Motor neuron (in vitro differentiated cells): ENCODE data around the gene HAL. TPM values are rescaled to one million over a fixed set of nuclear protein-coding genes. Genes with fewer than 3 reads are reported as not detected.
"Not testable (repeated sequence)": the region's sequence is repeated elsewhere in the genome, so short reads cannot be mapped to it uniquely, and the experiment has no call there.

Experiments
- ATAC-seq, 8 experiments: fragments of 200-7000 bp; cut with Tn5 transposase; replicated peaks in 6 of 8; 2 replicates each; pipeline ENCODE4 v1.8.0; 2021; ENCODE audit warnings: mild to moderate bottlenecking in 8 of 8, moderate library complexity in 8 of 8
- H3K27ac ChIP-seq, 2 donors: fragments of 250-450 bp; sonication (Bioruptor Pico); 2 replicates each; pipeline ENCODE4 v1.9.0; 2021; ENCODE audit warnings: antibody characterized with exemption in 2 of 2, mild to moderate bottlenecking in 2 of 2, moderate library complexity in 1 of 2
- H3K4me1 ChIP-seq, 2 donors: fragments of 250-450 bp; sonication (Bioruptor Pico); replicated peaks in 1 of 2; 2 replicates each; pipeline ENCODE4 v1.6.1; 2021; ENCODE audit warnings: antibody characterized with exemption in 2 of 2, mild to moderate bottlenecking in 2 of 2, moderate library complexity in 1 of 2
- H3K4me3 ChIP-seq, 5 donors: fragments of 250-450 bp; sonication (Bioruptor Pico); 2 replicates each; pipeline ENCODE4 v1.9.0; 2021; ENCODE audit warnings: antibody characterized with exemption in 5 of 5, mild to moderate bottlenecking in 5 of 5, moderate library complexity in 4 of 5
- WGBS, 10 experiments: fragments of 450-650 bp; shearing (Covaris generic); methylation state at CpG; one replicate each; pipeline ENCODE4 v1.0.0; 2022; 5-methylcytosine and 5-hydroxymethylcytosine counted together
- in situ Hi-C, 9 experiments: fragments of 400-800 bp; cut with MboI; loops; one replicate each; pipeline ENCODE4 v1.15.0; 2021; ENCODE audit warnings: low sequenced_read_pairs in 9 of 9, low pct_unique_long_range_greater_than_20kb in 2 of 9; ENCODE audit not compliant: unreplicated experiment in 9 of 9
- total RNA-seq, 8 experiments: library from RNA; unstranded; fragments of 300-600 nt; gene quantifications; 2 replicates each; pipeline versions ENCODE4 v1.2.3 to v1.2.4, GENCODE V29; 2022

HAL gene
- total RNA-seq, 8 experiments from 2014 or later: under 0.01 to 32.4 (median 0.58) TPM

- Histone ChIP-seq H3K27ac (no peak overlapping the region), H3K4me1 (no peaks in the 10 kb centered on the region), H3K4me3 (no peak overlapping the region)
- WGBS, 10 experiments: 17 to 100% (median 46%) methylated on average over 1 of the region's 1 CpG; no CpG with 5 or more reads in 6 of the 10 experiments
- ATAC-seq: no peak
- in situ Hi-C loops: loop anchor here in 2 of 9 experiments (25.0 kb wide), 2 partner anchors 370 to 395 kb away; no protein-coding TSS in a partner anchor
Observed at GRCh38 chr12:95982602-95983001, 13.5 kb downstream of the HAL start.

- Histone ChIP-seq H3K27ac (no peak overlapping the region), H3K4me1 (no peaks in the 10 kb centered on the region), H3K4me3 (no peak overlapping the region)
- ATAC-seq: no peak
- WGBS, 10 experiments: 64 to 100% (median 86%) methylated on average over 2 to 5 of the region's 5 CpGs; no CpG with 5 or more reads in 5 of the 10 experiments
- in situ Hi-C loops: loop anchor here in 2 of 9 experiments (25.0 kb wide), 2 partner anchors 368 to 393 kb away; no protein-coding TSS in a partner anchor
Observed at GRCh38 chr12:95980437-95980836, 15.7 kb downstream of the HAL start.

GRCh38 chr12:95978774-95979173, 17.4 kb downstream of the HAL start:
- H3K27ac ChIP-seq: no peak overlapping the region
- in situ Hi-C loops: loop anchor here in 2 of 9 experiments (25.0 kb wide), 2 partner anchors 366 to 391 kb away; no protein-coding TSS in a partner anchor
- H3K4me1 ChIP-seq: no peaks in the 10 kb centered on the region
- H3K4me3 ChIP-seq: no peak overlapping the region
- no peak for ATAC-seq
- 50 to 100% (median 90%) methylated on average over 1 to 3 of the region's 3 CpGs; no CpG with 5 or more reads in 3 of the 10 experiments for WGBS, 10 experiments

GRCh38 chr12:95978351-95978750, 17.8 kb downstream of the HAL start:
- ATAC-seq: no peak
- in situ Hi-C loops: loop anchor here in 2 of 9 experiments (25.0 kb wide), 2 partner anchors 366 to 391 kb away; no protein-coding TSS in a partner anchor
- peaks cover 1 to 3% of the 10 kb centered on the region in 2 donors for H3K4me1 ChIP-seq
- WGBS, 10 experiments: 49 to 100% (median 81%) methylated on average over 2 to 5 of the region's 5 CpGs; no CpG with 5 or more reads in 1 of the 10 experiments
- no peak overlapping the region for H3K27ac ChIP-seq
- H3K4me3 ChIP-seq: no peak overlapping the region

GRCh38 chr12:95977764-95978305, 18.3 kb downstream of the HAL start:
- ATAC-seq: no peak
- Histone ChIP-seq H3K27ac (no peak overlapping the region), H3K4me1 (peaks cover 6 to 8% of the 10 kb centered on the region in 2 donors), H3K4me3 (no peak overlapping the region)
- 54 to 100% (median 84%) methylated on average over 1 to 8 of the region's 11 CpGs; no CpG with 5 or more reads in 2 of the 10 experiments for WGBS, 10 experiments
- in situ Hi-C loops: loop anchor here in 2 of 9 experiments (25.0 kb wide), 2 partner anchors 366 to 391 kb away; no protein-coding TSS in a partner anchor

GRCh38 chr12:95976416-95976832, 19.7 kb downstream of the HAL start:
- no peak overlapping the region for H3K4me3 ChIP-seq
- WGBS, 10 experiments: 73 to 100% (median 90%) methylated on average over 1 to 8 of the region's 8 CpGs; no CpG with 5 or more reads in 2 of the 10 experiments
- H3K27ac ChIP-seq: no peak overlapping the region
- ATAC-seq: peak in 3 of 8 experiments; percentile 37 to 81 (median 54)
- H3K4me1 ChIP-seq: peaks cover 10 to 11% of the 10 kb centered on the region in 2 donors
- in situ Hi-C loops: loop anchor here in 2 of 9 experiments (25.0 kb wide), 2 partner anchors 364 to 389 kb away; no protein-coding TSS in a partner anchor

GRCh38 chr12:95975491-95975890, 20.7 kb downstream of the HAL start:
- no peak for ATAC-seq
- no peak overlapping the region for H3K27ac ChIP-seq
- 53 to 100% (median 92%) methylated on average over 1 to 4 of the region's 4 CpGs for WGBS, 10 experiments
- no peak overlapping the region for H3K4me3 ChIP-seq
- H3K4me1 ChIP-seq: peaks cover 10 to 11% of the 10 kb centered on the region in 2 donors
- in situ Hi-C loops: loop anchor here in 2 of 9 experiments (25.0 kb wide), 2 partner anchors 363 to 388 kb away; no protein-coding TSS in a partner anchor

GRCh38 chr12:95974358-95974757, 21.8 kb downstream of the HAL start:
- in situ Hi-C loops: no loop called here
- H3K27ac ChIP-seq: no peak overlapping the region
- WGBS, 10 experiments: 84 to 100% (median 92%) methylated on average over 1 to 2 of the region's 2 CpGs; no CpG with 5 or more reads in 1 of the 10 experiments
- H3K4me3 ChIP-seq: no peak overlapping the region
- ATAC-seq: no peak
- peaks cover 10 to 11% of the 10 kb centered on the region in 2 donors for H3K4me1 ChIP-seq

- in situ Hi-C loops: no loop called here
- ATAC-seq: peak in 3 of 8 experiments; percentile 31 to 56 (median 52)
- WGBS, 10 experiments: 0 to 100% (median 39%) methylated on average over 1 to 3 of the region's 4 CpGs; no CpG with 5 or more reads in 3 of the 10 experiments
Observed at GRCh38 chr12:95972832-95973456, 23.2 kb downstream of the HAL start.

GRCh38 chr12:95970905-95971304, 25.2 kb downstream of the HAL start:
- no peak overlapping the region for H3K27ac ChIP-seq
- peak in 5 of 8 experiments; percentile 33 to 100 (median 91) for ATAC-seq
- in situ Hi-C loops: no loop called here
- H3K4me3 ChIP-seq: no peak overlapping the region
- 10 to 90% (median 44%) methylated on average over 1 to 7 of the region's 7 CpGs; no CpG with 5 or more reads in 1 of the 10 experiments for WGBS, 10 experiments
- H3K4me1 ChIP-seq: peaks cover 10 to 11% of the 10 kb centered on the region in 2 donors

More at GRCh38 chr12:95972832-95973456, 23.2 kb downstream of the HAL start:
- Histone ChIP-seq H3K4me3 (no peak overlapping the region), H3K4me1 (peaks cover 10 to 11% of the 10 kb centered on the region in 2 donors), H3K27ac (no peak overlapping the region)

- H3K27ac ChIP-seq, H3K4me3 ChIP-seq, ATAC-seq, in situ Hi-C loops: not testable (repeated sequence)
- H3K4me1 ChIP-seq: peaks cover 10 to 11% of the 10 kb centered on the region in 2 donors
- 95 to 100% methylated on average over 1 to 4 of the region's 28 CpGs; no CpG with 5 or more reads in 8 of the 10 experiments for WGBS, 10 experiments
Observed at GRCh38 chr12:95969116-95969515, 27.0 kb downstream of the HAL start.

GRCh38 chr12:95967301-95967700, 28.8 kb downstream of the HAL start:
- no peaks in the 10 kb centered on the region for H3K4me1 ChIP-seq
- H3K27ac ChIP-seq: no peak overlapping the region
- H3K4me3 ChIP-seq: no peak overlapping the region
- 82 to 100% (median 97%) methylated on average over 1 to 2 of the region's 2 CpGs; no CpG with 5 or more reads in 1 of the 10 experiments for WGBS, 10 experiments
- no peak for ATAC-seq
- in situ Hi-C loops: no loop called here
